GM06990 (cell line): ENCODE measurements around the gene UBE2E1.

Experiments
- DNase-seq: peaks from one replicate; pipeline ENCODE4 v3.0.0-alpha.2; 2011; ENCODE audit not compliant: insufficient read length; ENCODE audit errors: extremely low read depth
- H3K27me3 ChIP-seq: replicated peaks from 2 replicates; pipeline ENCODE4 v1.6.0; 2011; ENCODE audit warnings: low read length; ENCODE audit not compliant: control insufficient read depth, insufficient read depth
- H3K36me3 ChIP-seq: 2 replicates; pipeline ENCODE4 v1.5.1; 2011; ENCODE audit warnings: low read length; ENCODE audit not compliant: control insufficient read depth, insufficient read depth
- H3K4me3 ChIP-seq: replicated peaks from 2 replicates; pipeline ENCODE4 v1.5.1; 2011; ENCODE audit warnings: low read depth, mild to moderate bottlenecking, control low read depth, low read length
- CTCF ChIP-seq: IDR thresholded peaks from 2 replicates; pipeline ENCODE4 v1.5.1; 2011; ENCODE audit warnings: low read length, control low read depth, mild to moderate bottlenecking, inconsistent platforms; ENCODE audit not compliant: insufficient read depth, poor library complexity, severe bottlenecking

UBE2E1 gene

DNA sequence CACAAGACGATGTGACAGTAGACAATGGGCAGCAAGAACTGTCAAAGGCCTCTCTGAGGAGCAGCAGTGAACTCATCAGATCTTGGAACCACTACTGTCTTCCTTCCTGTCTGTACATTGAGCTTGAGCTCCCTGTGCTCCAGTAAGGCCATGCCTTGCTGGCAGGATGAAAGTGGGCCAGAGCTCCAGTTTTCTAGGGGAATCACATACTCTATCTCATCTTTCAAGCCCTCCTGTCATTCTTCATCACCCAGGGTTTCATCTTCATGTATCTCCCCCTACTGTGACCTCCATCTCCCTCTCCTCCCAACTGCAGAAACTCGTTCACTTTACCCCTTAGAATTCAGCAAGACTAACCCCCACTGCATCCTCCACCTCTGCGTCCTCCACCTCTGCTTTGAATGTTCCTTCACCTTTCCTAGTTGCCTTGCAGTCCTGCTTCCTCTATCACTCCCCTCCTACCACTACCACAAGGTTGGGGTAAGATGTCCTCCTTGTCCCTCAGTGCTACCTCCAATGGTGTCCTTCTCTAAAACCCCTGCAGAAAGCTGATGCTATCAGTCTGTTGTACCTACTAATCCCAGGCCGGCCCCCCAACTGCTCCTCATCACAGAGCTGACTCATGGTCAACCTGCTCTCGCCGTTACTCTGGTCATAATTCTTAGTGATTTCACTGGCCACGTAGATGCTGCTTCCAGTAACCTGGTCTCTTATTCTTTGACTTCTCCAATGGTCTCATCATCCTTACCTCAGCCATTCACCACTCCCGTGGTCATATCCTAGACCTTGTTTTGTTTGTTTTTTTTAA is 88.7 kb downstream of the UBE2E1 start:
- no peak for TF ChIP-seq CTCF
- H3K4me3 ChIP-seq: no peak overlapping the region
- no peaks in the 10 kb centered on the region for H3K27me3 ChIP-seq
- peaks cover 7% of the 10 kb centered on the region for H3K36me3 ChIP-seq
- DNase-seq: no peak

GRCh38 chr3:23895181-23895580 is 89.4 kb downstream of the UBE2E1 start:
- Histone ChIP-seq H3K27me3 (no peaks in the 10 kb centered on the region), H3K4me3 (no peak overlapping the region), H3K36me3 (peaks cover 4% of the 10 kb centered on the region)
- no peak for TF ChIP-seq CTCF
- DNase-seq: no peak

DNA sequence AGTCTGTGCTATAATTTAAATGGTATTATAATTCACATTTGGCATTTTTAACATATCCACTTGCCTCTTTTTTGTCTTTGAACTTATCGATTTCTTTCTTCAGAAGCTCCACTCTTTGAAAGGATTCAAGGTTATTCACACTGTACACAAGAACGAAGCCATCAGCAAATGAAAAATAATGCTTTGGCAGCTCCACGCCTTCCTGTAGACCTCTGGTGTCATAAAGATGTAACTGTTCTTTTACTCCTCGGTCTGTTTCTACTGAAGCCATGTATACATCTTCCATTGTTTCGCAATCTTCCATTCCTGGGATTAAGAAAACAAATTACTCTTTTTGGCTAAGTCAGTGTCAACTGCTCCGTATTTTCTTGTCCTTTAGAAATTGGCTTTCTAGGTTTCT is 95.0 kb downstream of the UBE2E1 start:
- Histone ChIP-seq H3K4me3 (no peak overlapping the region), H3K27me3 (no peaks in the 10 kb centered on the region), H3K36me3 (peaks cover 3% of the 10 kb centered on the region)
- no peak for TF ChIP-seq CTCF
- no peak for DNase-seq

DNA sequence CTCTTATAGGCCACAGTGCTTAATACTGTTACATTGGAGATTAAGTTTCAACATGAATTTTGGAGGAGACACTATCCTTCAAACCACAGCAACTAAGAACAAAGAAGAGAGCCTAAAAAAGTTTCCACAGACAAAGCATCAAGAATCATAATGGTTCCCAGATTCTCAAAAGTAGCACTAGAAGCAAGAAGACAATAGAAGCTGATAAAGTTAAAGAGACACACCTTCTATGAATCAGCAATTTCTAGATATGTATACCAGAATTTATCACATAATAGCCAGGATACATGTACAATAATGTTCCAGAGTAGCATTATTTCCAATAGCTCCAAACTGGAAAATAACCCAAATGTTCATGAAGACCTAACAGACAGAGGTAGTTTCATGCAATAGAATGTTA is 98.8 kb downstream of the UBE2E1 start:
- no peak for TF ChIP-seq CTCF
- Histone ChIP-seq H3K36me3 (no peaks in the 10 kb centered on the region; the same call in 1 of the 2 replicates), H3K27me3 (no peaks in the 10 kb centered on the region), H3K4me3 (no peak overlapping the region)
- DNase-seq: no peak

DNA sequence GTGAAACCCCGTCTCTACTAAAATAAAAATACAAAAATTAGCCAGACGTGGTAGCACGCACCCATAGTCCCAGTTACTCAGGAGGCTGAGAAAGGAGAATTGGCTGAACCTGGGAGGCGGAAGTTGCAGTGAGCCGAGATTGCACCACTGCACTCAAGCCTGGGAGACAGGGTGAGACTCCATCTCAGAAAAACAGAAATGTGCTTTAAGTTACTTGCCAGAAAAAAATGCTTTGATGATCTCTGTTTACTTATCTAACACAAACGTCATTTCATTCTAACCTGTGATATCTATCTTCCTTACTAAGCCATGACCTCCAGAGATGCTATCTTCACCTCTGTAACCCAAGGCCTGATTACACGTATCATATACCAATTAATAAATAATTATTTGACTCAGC is 103.6 kb downstream of the UBE2E1 start:
- no peak overlapping the region for H3K4me3 ChIP-seq
- H3K36me3 ChIP-seq: no peaks in the 10 kb centered on the region; the same call in 1 of the 2 replicates
- DNase-seq: no peak
- H3K27me3 ChIP-seq: no peaks in the 10 kb centered on the region
- no peak for TF ChIP-seq CTCF
